ENCODE data around the gene CTPS1.

The CTPS1 gene

GRCh38 chr1:40989066-40989465, 9.6 kb downstream of the CTPS1 start:
- ATAC-seq, result no peak
- TF ChIP-seq CREB5 (CRISPR knock-in tag; IDR thresholded peaks at IDR 0.05; ENCODE audit: low read depth), result no peak

GRCh38 chr1:40997096-40997495, 17.6 kb downstream of the CTPS1 start:
- TF ChIP-seq CSRNP3 (CRISPR knock-in tag; IDR thresholded peaks at IDR 0.05) (no peak), PATZ1 (CRISPR knock-in tag; IDR thresholded peaks at IDR 0.05; ENCODE audit: borderline replicate concordance) (no peak), RARB (CRISPR knock-in tag; IDR thresholded peaks at IDR 0.05) (no peak), ESRRG (CRISPR knock-in tag; IDR thresholded peaks at IDR 0.05) (no peak), ZNF70 (CRISPR knock-in tag; IDR thresholded peaks at IDR 0.05) (no peak), POU6F1 (CRISPR knock-in tag; IDR thresholded peaks at IDR 0.05; ENCODE audit: borderline replicate concordance, low read depth) (no peak), CREB5 (CRISPR knock-in tag; IDR thresholded peaks at IDR 0.05; ENCODE audit: low read depth) (no peak), TOX (CRISPR knock-in tag; IDR thresholded peaks at IDR 0.05; ENCODE audit: borderline replicate concordance) (no peak), SNAI2 (CRISPR knock-in tag; IDR thresholded peaks at IDR 0.05) (no peak), GLIS3 (CRISPR knock-in tag; IDR thresholded peaks at IDR 0.05) (no peak), TCF4 (CRISPR knock-in tag; IDR thresholded peaks at IDR 0.05; ENCODE audit: borderline replicate concordance) (no peak)

GRCh38 chr1:40998668-40999067, 19.2 kb downstream of the CTPS1 start:
- ATAC-seq, result no peak
- no peak for TF ChIP-seq RARB (CRISPR knock-in tag; IDR thresholded peaks at IDR 0.05)
- no peak for TF ChIP-seq OSR1 (CRISPR knock-in tag; IDR thresholded peaks at IDR 0.05)
- no peak for TF ChIP-seq ESRRG (CRISPR knock-in tag; IDR thresholded peaks at IDR 0.05)

More at GRCh38 chr1:40997096-40997495, 17.6 kb downstream of the CTPS1 start:
- ATAC-seq, result no peak

GRCh38 chr1:41003127-41003639, 23.7 kb downstream of the CTPS1 start:
- TF ChIP-seq ISL1 (CRISPR knock-in tag; IDR thresholded peaks at IDR 0.05), result no peak
- TF ChIP-seq ZNF565 (CRISPR knock-in tag; conservative IDR thresholded peaks at IDR 0.05; ENCODE audit: low read depth), result no peak
- TF ChIP-seq TSHZ2 (CRISPR knock-in tag; IDR thresholded peaks at IDR 0.05), result no peak
- no peak for TF ChIP-seq ARNTL (CRISPR knock-in tag; IDR thresholded peaks at IDR 0.05; ENCODE audit: borderline replicate concordance, low read depth)
- no peak for TF ChIP-seq PATZ1 (CRISPR knock-in tag; IDR thresholded peaks at IDR 0.05; ENCODE audit: borderline replicate concordance)
- no peak for TF ChIP-seq POU6F1 (CRISPR knock-in tag; IDR thresholded peaks at IDR 0.05; ENCODE audit: borderline replicate concordance, low read depth)
- TF ChIP-seq TOX (CRISPR knock-in tag; IDR thresholded peaks at IDR 0.05; ENCODE audit: borderline replicate concordance), result no peak
- no peak for TF ChIP-seq CSRNP3 (CRISPR knock-in tag; IDR thresholded peaks at IDR 0.05)
- peak; percentile 29 for ATAC-seq

Data from SK-N-SH treated with all-trans-retinoic acid at 6 μM for 48 hours (cell line).